C4-2B (cell line): ENCODE measurements around the gene CTAG2.
"Not testable (repeated sequence)": the region's sequence is repeated elsewhere in the genome, so short reads cannot be mapped to it uniquely, and the experiment has no call there.

ENCODE experiments used
- H3K27ac ChIP-seq: fragments of 450-650 bp; 2 replicates; pipeline ENCODE4 v1.5.1; 2017
- ZFX ChIP-seq: fragments of 450-650 bp; IDR thresholded peaks from 2 replicates; pipeline ENCODE4 v1.6.1; 2017
- TF ChIP-seq, protein P1 (sequence below): fragments of 450-650 bp; conservative IDR thresholded peaks from 2 replicates; pipeline ENCODE4 v1.5.1; 2017; ENCODE audit warnings: mild to moderate bottlenecking

The CTAG2 gene

DNA sequence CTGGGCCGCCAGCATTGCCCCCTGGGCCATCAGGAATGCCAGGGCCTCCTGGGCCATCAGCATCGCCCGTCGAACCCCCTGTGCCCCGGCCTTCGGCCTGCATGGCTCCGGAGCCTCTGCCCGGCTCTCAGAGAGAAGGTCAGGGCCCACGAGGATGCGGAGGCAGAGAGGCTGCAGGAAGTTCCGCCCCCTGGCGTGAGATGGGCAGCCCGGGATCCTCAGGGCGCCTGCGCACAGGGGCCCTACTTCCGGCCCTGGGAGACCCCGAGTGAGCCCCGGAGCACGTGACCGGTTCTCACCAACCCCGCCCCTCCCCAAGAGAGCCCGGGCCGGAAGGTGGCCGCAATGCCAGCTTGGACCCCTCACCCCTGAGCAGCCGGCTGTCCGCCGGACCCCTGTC, at the start of gene CTAG2:
Gene CTAG2 (minus strand): TSS at position 167 of the 400 bp plus-strand sequence. CDS start 64 bp downstream, at position 103.
- H3K27ac ChIP-seq: not testable (repeated sequence)

DNA sequence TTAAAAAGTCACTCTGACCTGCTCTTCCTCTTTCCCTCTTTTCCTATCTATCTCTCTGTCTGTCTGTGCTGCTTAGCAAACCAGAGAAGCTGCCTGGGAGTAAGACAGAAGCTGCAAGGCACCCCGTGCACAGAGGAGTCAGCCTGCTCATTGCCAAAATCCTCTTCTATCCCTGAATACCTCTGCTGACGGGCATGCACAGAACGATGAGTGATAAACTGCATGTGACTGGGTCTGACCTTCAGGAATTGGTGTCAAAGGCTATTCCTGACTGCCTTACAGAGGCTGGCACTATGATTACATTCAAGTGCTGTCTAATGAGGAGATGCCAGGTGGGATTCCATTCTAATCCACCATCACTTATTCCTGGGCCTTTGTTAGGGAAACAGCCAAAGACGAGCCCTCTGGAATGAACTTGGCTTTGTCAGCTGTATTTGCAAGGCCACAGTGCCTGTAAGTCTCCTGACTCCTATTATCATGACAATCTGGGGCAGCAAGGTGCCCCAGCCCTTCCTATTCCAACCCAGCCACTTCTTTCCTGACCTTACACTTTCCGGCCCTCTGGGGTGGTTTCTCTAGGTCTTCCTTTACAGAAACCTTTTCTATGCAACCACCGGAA, 45.4 kb upstream of the CTAG2 start:
- TF ChIP-seq, protein P1, sequence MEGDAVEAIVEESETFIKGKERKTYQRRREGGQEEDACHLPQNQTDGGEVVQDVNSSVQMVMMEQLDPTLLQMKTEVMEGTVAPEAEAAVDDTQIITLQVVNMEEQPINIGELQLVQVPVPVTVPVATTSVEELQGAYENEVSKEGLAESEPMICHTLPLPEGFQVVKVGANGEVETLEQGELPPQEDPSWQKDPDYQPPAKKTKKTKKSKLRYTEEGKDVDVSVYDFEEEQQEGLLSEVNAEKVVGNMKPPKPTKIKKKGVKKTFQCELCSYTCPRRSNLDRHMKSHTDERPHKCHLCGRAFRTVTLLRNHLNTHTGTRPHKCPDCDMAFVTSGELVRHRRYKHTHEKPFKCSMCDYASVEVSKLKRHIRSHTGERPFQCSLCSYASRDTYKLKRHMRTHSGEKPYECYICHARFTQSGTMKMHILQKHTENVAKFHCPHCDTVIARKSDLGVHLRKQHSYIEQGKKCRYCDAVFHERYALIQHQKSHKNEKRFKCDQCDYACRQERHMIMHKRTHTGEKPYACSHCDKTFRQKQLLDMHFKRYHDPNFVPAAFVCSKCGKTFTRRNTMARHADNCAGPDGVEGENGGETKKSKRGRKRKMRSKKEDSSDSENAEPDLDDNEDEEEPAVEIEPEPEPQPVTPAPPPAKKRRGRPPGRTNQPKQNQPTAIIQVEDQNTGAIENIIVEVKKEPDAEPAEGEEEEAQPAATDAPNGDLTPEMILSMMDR: no peak
- no peak for TF ChIP-seq ZFX

DNA sequence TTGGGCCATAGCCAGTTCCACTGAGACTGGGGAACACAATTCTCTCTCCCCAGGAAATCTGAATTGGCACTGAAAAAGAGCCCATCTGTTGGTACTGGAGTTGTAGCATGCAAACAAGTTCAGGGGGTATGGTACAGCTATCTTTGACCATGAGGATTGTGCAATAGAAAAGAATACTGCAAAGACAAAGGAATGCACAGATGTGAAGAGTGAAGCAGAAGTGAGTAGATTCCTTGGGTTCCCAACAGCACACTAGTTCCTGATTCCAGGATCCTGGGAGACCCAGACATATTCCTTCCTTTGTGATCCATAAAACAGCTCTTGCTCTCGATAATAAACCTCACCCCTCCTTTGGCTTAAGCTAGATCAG, 43.3 kb upstream of the CTAG2 start:
- TF ChIP-seq ZFX: no peak
- TF ChIP-seq, protein P1: no peak
- no peak overlapping the region for H3K27ac ChIP-seq

More for the DNA sequence above, 45.4 kb upstream of the CTAG2 start:
- no peak overlapping the region for H3K27ac ChIP-seq

DNA sequence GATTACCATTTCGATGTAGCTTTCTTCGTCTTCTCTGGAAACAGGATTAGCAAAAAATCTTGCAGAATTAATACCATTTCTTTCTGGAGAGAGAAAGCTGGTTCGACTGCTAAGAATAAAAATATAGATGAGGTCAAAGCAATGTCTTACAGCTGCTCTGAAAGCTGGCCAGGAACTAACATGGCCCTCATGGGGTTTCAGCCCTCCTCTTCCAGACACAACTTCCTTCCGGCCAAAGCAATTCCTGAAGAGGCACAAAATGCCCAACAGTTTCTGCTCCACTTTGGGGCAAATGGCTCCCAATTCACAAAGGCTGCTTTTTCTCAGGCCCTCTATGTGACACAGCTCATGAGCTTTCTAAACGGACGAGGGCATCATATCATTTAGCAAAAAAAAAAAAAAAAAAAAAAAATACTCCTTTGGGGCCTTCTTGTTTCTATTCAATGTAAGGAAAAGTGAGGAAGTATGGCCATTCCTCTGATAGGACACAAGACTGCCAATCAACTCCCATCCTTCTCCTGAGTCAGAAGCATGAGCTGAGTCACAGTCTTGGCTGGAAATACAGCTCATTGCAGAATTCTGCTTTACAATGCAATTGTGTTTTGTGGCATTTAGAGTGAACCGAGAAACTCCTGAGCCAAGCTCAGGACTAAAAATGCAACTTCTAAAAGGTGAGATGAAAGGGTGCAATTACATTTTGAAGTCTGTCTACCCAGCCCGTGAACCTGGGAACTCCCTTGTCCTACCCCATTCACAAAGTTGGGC, 42.7 kb upstream of the CTAG2 start:
- no peak overlapping the region for H3K27ac ChIP-seq
- no peak for TF ChIP-seq ZFX
- TF ChIP-seq, protein P1: no peak

DNA sequence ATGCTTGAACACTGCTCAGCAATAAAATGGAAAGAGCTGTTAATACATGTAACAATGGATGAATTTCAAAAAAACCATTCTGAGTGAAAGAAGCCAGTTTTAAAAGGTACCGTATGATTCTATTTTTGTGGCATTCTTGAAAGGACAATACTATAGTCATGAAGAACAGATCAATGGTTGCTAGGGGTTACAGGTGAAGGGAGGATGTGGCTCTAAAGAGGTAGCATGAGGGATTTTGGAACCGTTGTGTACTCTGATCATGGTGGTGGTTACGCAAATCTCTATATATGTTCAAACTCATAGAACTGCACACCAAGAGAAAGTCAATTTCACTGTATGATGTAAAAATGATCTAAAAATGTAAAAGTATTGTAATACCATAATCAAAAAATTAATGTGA, 40.0 kb upstream of the CTAG2 start:
- H3K27ac ChIP-seq: no peak overlapping the region
- TF ChIP-seq, protein P1: no peak
- no peak for TF ChIP-seq ZFX

DNA sequence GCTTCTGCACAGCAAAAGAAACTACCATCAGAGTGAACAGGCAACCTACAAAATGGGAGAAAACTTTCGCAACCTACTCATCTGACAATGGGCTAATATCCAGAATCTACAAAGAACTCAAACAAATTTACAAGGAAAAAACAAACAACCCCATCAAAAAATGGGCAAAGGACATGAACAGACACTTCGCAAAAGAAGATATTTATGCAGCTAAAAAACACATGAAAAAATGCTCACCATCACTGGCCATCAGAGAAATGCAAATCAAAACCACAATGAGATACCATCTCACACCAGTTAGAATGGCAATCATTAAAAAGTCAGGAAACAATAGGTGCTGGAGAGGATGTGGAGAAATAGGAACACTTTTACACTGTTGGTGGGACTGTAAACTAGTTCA, 37.1 kb upstream of the CTAG2 start:
- not testable (repeated sequence) for H3K27ac ChIP-seq

DNA sequence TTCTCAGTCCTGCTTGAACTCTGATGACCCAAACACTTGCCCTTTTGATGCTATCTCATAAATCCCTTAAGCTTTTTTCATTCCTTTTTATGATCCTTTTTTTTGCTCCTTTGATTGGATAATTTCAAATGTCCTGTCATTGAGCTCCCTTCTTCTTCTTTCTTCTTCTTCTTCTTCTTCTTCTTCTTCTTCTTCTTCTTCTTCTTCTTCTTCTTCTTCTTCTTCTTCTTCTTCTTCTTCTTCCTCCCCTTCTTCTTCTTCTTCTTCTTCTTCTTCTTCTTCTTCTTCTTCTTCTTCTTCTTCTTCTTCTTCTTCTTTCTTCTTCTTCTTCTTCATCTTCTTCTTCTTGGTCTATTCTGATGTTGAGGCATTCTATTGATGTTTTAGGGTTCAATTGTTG, 18.7 kb upstream of the CTAG2 start:
- H3K27ac ChIP-seq: not testable (repeated sequence)

DNA sequence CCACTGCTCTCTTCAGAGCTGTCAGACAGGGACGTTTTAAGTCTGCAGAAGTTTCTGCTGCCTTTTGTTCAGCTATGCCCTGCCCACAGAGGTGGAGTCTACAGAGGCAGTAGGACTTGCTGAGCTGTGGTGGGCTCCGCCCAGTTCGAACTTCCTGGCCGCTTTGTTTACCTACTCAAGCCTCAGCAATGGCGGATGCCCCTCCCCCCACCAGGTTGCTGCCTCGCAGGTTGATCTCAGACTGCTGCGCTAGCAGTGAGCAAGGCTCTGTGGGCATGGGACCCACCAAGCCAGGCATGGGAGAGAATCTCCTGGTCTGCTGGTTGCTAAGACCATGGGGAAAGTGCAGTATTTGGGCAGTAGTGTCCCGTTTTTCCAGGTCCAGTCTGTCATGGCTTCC, 17.5 kb upstream of the CTAG2 start:
- H3K27ac ChIP-seq: not testable (repeated sequence)

DNA sequence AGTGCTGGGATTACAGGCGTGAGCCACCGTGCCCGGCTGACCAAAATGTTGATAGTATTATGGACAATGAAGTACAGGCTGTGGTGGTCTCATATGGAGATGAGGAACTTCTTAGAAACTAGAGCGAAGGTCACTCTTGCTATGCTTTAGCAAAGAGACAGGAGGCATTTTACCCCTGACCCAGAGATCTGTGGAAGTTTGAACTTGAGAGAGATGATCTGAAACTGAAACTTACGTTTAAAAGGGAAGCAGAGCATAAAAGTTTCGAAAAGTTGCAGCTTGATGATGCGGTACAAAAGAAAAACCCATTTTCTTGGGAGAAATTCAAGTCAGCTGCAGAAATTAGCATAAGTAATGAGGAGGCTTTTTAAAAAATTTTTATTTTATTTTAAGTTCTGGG, 8.5 kb upstream of the CTAG2 start:
- no peak overlapping the region for H3K27ac ChIP-seq
- TF ChIP-seq ZFX: no peak
- TF ChIP-seq, protein P1: no peak

DNA sequence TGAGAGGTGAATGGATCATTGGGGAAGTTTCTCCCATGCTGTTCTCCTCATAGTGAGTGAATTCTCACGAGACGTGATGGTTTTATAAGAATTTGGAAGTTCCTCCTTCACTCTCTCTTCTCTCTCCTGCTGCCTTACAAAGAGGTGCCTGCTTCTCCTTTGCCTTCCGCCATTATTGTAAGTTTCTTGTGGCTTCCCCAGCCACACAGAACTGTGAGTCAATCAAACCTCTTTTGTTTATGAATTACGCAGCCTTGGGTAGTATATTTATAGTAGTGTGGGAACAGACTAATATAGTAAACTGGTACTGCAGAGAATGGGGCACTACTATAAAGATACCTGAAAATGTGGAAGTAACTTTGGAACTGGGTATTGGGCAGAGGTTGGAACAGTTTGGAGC, 7.8 kb upstream of the CTAG2 start:
- TF ChIP-seq ZFX: no peak
- TF ChIP-seq, protein P1: no peak
- no peak overlapping the region for H3K27ac ChIP-seq
